ENCODE results near the gene NCOR1.

NCOR1 gene

DNA sequence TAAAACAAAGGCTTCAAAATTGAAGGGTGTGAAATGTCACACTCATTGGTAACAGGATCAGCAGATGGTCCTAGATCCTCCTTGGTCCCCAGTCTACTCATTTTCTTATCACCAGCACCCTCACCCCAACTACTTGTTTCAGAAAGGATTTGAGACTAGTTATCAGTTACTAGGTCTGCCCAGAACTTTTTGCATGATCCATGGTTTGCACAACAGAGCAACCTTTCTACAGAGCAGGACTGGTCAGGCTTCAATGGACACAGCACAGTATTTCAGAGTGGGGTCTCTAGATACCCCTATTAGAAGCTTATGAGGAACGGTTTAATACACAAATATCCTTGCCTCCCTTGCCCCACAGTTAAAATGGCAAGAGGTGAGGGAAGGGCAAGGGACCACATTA, 190.1 kb downstream of the NCOR1 start:
- TF ChIP-seq, protein P1, sequence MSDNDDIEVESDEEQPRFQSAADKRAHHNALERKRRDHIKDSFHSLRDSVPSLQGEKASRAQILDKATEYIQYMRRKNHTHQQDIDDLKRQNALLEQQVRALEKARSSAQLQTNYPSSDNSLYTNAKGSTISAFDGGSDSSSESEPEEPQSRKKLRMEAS (IDR thresholded peaks at IDR 0.05) = no peak
- TF ChIP-seq, protein P2, sequence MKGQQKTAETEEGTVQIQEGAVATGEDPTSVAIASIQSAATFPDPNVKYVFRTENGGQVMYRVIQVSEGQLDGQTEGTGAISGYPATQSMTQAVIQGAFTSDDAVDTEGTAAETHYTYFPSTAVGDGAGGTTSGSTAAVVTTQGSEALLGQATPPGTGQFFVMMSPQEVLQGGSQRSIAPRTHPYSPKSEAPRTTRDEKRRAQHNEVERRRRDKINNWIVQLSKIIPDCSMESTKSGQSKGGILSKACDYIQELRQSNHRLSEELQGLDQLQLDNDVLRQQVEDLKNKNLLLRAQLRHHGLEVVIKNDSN (IDR thresholded peaks at IDR 0.05) = no peak
- TF ChIP-seq CEBPB (IDR thresholded peaks at IDR 0.05) (no peak), TAF1 (IDR thresholded peaks at IDR 0.05; ENCODE audit: low read depth) (no peak)

DNA sequence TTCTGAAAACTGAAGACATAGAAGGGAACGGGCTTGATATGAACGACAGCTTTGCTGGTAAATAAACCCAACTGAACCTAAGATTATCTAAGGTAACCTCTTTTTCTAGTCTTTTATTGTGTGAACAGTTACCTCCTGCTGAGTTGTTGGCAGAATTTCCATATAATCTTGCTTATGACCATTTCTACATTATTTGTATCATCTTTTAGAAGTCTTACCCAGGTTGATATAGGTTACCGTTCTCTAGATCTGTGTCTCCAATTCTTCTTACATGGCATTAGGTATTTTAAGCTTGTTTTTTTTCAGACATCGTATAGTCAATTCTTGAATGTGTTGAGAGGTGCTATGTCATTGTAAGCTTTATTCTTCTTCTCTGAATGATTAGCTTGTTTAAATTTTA, 191.5 kb downstream of the NCOR1 start:
- no peak for TF ChIP-seq TCF12 (IDR thresholded peaks at IDR 0.05; ENCODE audit: low read depth)
- TF ChIP-seq, protein P1 (IDR thresholded peaks at IDR 0.05) = no peak
- no peak for TF ChIP-seq NFIC (IDR thresholded peaks at IDR 0.05)
- no peak for TF ChIP-seq ZBTB7A (IDR thresholded peaks at IDR 0.05; ENCODE audit: low read depth)
- TF ChIP-seq, protein P3, sequence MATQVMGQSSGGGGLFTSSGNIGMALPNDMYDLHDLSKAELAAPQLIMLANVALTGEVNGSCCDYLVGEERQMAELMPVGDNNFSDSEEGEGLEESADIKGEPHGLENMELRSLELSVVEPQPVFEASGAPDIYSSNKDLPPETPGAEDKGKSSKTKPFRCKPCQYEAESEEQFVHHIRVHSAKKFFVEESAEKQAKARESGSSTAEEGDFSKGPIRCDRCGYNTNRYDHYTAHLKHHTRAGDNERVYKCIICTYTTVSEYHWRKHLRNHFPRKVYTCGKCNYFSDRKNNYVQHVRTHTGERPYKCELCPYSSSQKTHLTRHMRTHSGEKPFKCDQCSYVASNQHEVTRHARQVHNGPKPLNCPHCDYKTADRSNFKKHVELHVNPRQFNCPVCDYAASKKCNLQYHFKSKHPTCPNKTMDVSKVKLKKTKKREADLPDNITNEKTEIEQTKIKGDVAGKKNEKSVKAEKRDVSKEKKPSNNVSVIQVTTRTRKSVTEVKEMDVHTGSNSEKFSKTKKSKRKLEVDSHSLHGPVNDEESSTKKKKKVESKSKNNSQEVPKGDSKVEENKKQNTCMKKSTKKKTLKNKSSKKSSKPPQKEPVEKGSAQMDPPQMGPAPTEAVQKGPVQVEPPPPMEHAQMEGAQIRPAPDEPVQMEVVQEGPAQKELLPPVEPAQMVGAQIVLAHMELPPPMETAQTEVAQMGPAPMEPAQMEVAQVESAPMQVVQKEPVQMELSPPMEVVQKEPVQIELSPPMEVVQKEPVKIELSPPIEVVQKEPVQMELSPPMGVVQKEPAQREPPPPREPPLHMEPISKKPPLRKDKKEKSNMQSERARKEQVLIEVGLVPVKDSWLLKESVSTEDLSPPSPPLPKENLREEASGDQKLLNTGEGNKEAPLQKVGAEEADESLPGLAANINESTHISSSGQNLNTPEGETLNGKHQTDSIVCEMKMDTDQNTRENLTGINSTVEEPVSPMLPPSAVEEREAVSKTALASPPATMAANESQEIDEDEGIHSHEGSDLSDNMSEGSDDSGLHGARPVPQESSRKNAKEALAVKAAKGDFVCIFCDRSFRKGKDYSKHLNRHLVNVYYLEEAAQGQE (IDR thresholded peaks at IDR 0.05; ENCODE audit: low read depth) = no peak
- no peak for TF ChIP-seq RAD21 (IDR thresholded peaks at IDR 0.05; ENCODE audit: low read depth)
- TF ChIP-seq TAF1 (IDR thresholded peaks at IDR 0.05; ENCODE audit: low read depth) = no peak
- TF ChIP-seq EP300 (IDR thresholded peaks at IDR 0.05; ENCODE audit: borderline replicate concordance) = no peak
- TF ChIP-seq CREB1 (IDR thresholded peaks at IDR 0.05; ENCODE audit: low read depth) = no peak
- TF ChIP-seq YY1 (IDR thresholded peaks at IDR 0.05; ENCODE audit: low read depth) = no peak

DNA sequence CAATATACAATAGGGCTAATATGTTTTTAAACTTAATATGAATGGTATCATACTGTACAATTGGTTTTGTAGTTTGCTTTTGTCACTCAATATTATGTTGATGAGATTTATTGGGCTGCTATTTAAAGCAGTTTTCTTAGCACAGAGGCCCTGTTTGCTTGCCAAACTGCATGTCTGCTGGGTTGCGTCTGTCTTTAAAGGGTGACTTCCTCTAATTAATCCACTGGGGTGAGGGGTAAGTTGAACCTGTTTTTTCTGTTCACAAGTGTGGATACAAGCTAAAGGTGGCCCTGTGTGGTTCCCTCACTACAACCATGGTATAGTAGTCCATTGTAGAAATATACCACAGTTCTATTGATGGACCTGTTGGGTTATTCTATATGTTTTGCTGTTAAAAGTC, 196.0 kb downstream of the NCOR1 start:
- TF ChIP-seq, protein P1 (IDR thresholded peaks at IDR 0.05) = no peak
- no peak for TF ChIP-seq FOXM1 (IDR thresholded peaks at IDR 0.05; ENCODE audit: borderline replicate concordance, low read depth)
- TF ChIP-seq CEBPB (IDR thresholded peaks at IDR 0.05) = no peak
- no peak for TF ChIP-seq YY1 (IDR thresholded peaks at IDR 0.05; ENCODE audit: low read depth)
- no peak for TF ChIP-seq ZBTB7A (IDR thresholded peaks at IDR 0.05; ENCODE audit: low read depth)
- no peak for TF ChIP-seq EP300 (IDR thresholded peaks at IDR 0.05; ENCODE audit: borderline replicate concordance)
- TF ChIP-seq, protein P3 (IDR thresholded peaks at IDR 0.05; ENCODE audit: low read depth) = no peak

DNA sequence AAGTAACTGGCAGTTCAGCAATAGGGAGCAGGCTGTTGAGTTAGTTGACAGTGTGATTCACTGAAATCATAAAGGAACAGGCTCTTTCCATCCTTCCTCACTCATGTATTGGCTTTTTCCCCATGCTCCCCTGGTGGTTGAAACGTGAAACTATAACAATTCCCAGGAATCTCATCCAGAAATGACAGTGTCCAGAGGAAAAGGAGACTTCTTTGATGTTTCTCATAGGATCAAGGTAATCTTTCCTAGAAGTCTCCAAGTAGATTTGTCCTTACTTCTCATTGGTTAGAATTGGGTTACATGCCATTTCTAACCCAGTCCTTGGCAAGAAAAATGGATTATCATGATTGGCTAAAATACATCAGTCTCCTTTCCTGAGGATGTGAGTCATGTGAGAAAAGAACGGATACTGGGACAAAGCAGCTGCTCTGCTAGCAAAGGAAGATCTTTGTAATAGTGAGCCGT, 201.4 kb downstream of the NCOR1 start:
- TF ChIP-seq TCF12 (IDR thresholded peaks at IDR 0.05; ENCODE audit: low read depth) (no peak), CEBPB (IDR thresholded peaks at IDR 0.05) (no peak)
- TF ChIP-seq, protein P1 (IDR thresholded peaks at IDR 0.05) = no peak

DNA sequence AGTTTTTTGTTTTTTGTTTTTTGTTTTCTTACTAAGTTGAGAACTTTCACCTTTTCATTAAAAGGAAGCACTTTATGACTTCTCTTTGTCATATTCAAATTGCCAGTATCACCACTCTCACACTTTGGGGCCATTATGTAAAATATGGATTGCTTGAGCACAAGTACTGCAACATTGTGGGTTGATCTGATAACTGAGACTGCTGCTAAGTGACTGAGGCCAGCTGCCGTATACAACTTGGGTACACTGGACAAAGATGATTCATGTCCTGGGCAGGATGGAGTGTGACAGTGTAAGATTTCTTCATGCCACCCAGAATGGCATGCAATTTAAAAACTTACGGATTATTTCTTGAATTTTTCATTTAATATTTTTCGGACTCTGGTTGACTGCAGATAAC, 207.9 kb downstream of the NCOR1 start:
- TF ChIP-seq, protein P2 (IDR thresholded peaks at IDR 0.05) = no peak
- no peak for TF ChIP-seq CREB1 (IDR thresholded peaks at IDR 0.05; ENCODE audit: low read depth)
- TF ChIP-seq, protein P3 (IDR thresholded peaks at IDR 0.05; ENCODE audit: low read depth) = no peak
- no peak for TF ChIP-seq EP300 (IDR thresholded peaks at IDR 0.05; ENCODE audit: borderline replicate concordance)
- TF ChIP-seq RAD21 (IDR thresholded peaks at IDR 0.05; ENCODE audit: low read depth) = no peak
- no peak for TF ChIP-seq YY1 (IDR thresholded peaks at IDR 0.05; ENCODE audit: low read depth)
- no peak for TF ChIP-seq TAF1 (IDR thresholded peaks at IDR 0.05; ENCODE audit: low read depth)
- TF ChIP-seq CEBPB (IDR thresholded peaks at IDR 0.05) = no peak
- no peak for TF ChIP-seq FOXM1 (IDR thresholded peaks at IDR 0.05; ENCODE audit: borderline replicate concordance, low read depth)
- TF ChIP-seq TEAD4 (IDR thresholded peaks at IDR 0.05) = no peak
- no peak for TF ChIP-seq EGR1 (IDR thresholded peaks at IDR 0.05)
- no peak for TF ChIP-seq ZBTB7A (IDR thresholded peaks at IDR 0.05; ENCODE audit: low read depth)
- TF ChIP-seq TCF12 (IDR thresholded peaks at IDR 0.05; ENCODE audit: low read depth) = no peak
- TF ChIP-seq, protein P1 (IDR thresholded peaks at IDR 0.05) = no peak
- no peak for TF ChIP-seq NFIC (IDR thresholded peaks at IDR 0.05)

Data from Ishikawa (cell line).